Neural progenitor cell (in vitro differentiated cells): Measurements from ENCODE around the gene CNRIP1.

Source experiments
- EZH2phosphoT487 ChIP-seq: fragments of 200-600 bp; sonication (generic); IDR thresholded peaks from 2 replicates; pipeline ENCODE4 v1.6.1; 2017; ENCODE audit warnings: antibody characterized with exemption
- TF ChIP-seq, protein P1 (sequence below): fragments of 200-600 bp; sonication (generic); IDR thresholded peaks from 2 replicates; pipeline ENCODE4 v1.5.1; 2017; ENCODE audit warnings: antibody characterized with exemption, mild to moderate bottlenecking

DNA sequence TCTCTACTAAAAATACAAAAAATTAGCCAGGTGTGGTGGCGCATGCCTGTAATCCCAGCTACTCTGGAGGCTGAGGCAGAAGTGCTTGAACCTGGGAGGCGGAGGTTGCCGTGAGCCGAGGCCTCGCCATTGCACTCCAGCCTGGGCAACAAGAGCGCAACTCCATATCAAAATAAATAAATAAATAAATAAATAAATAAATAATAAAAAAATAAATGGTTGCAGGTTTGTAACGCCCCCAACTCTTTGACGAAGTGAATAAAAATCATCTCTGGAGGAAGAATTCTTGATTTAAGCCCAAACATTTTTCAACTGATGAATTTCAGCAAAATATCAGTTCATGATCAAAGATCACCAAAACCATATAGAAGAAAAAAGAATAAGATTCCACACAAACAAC lies 13.3 kb upstream of the CNRIP1 start:
- TF ChIP-seq, protein P1, sequence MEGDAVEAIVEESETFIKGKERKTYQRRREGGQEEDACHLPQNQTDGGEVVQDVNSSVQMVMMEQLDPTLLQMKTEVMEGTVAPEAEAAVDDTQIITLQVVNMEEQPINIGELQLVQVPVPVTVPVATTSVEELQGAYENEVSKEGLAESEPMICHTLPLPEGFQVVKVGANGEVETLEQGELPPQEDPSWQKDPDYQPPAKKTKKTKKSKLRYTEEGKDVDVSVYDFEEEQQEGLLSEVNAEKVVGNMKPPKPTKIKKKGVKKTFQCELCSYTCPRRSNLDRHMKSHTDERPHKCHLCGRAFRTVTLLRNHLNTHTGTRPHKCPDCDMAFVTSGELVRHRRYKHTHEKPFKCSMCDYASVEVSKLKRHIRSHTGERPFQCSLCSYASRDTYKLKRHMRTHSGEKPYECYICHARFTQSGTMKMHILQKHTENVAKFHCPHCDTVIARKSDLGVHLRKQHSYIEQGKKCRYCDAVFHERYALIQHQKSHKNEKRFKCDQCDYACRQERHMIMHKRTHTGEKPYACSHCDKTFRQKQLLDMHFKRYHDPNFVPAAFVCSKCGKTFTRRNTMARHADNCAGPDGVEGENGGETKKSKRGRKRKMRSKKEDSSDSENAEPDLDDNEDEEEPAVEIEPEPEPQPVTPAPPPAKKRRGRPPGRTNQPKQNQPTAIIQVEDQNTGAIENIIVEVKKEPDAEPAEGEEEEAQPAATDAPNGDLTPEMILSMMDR = no peak
- TF ChIP-seq EZH2phosphoT487 = no peak
